Small intestine (tissue), 7 donors: ENCODE measurements around the gene CD2AP. TPM values are rescaled to one million over a fixed set of nuclear protein-coding genes. Genes with fewer than 3 reads are reported as not detected.

Experiments
- DNase-seq, 2 donors: peaks; one replicate each; pipeline versions ENCODE4 v3.0.0 to v3.0.0-alpha.2; 2013
- FAIRE-seq: peaks from 2 replicates; lab custom pipeline; 2012; peaks lifted over from hg19 to GRCh38; lab: Jason Lieb, UNC
- H3K27ac ChIP-seq, 3 donors: one replicate each; pipeline ENCODE4 v1.5.1; 2013; ENCODE audit warnings: low read length in 2 of 3, mild to moderate bottlenecking in 2 of 3, control low read depth in 1 of 3, inconsistent platforms in 1 of 3, low read depth in 1 of 3, moderate library complexity in 1 of 3
- H3K27me3 ChIP-seq, 3 donors: one replicate each; pipeline ENCODE4 v1.6.1; 2013; ENCODE audit warnings: low read length in 3 of 3, inconsistent platforms in 1 of 3; ENCODE audit not compliant: control insufficient read depth in 3 of 3, insufficient read depth in 3 of 3
- H3K36me3 ChIP-seq, 3 donors: one replicate each; pipeline ENCODE4 v1.6.1; 2013; ENCODE audit warnings: low read length in 3 of 3, inconsistent platforms in 1 of 3, low read depth in 1 of 3, mild to moderate bottlenecking in 1 of 3, moderate library complexity in 1 of 3; ENCODE audit not compliant: control insufficient read depth in 3 of 3, insufficient read depth in 2 of 3
- H3K4me1 ChIP-seq, 3 donors: one replicate each; pipeline ENCODE4 v1.6.1; 2013; ENCODE audit warnings: low read length in 2 of 3, inconsistent platforms in 1 of 3, low read depth in 1 of 3, mild to moderate bottlenecking in 1 of 3, moderate library complexity in 1 of 3; ENCODE audit not compliant: control insufficient read depth in 3 of 3, insufficient read depth in 2 of 3
- H3K4me3 ChIP-seq, 3 donors: one replicate each; pipeline ENCODE4 v1.5.1; 2013; ENCODE audit warnings: low read length in 3 of 3, control low read depth in 1 of 3, inconsistent platforms in 1 of 3, low read depth in 1 of 3, mild to moderate bottlenecking in 1 of 3, moderate library complexity in 1 of 3
- H3K9me3 ChIP-seq, 2 donors: one replicate each; pipeline ENCODE4 v1.6.1; 2013; ENCODE audit warnings: low read depth in 1 of 2, low read length in 1 of 2; ENCODE audit not compliant: control insufficient read depth in 2 of 2, insufficient read depth in 1 of 2
- WGBS, 3 donors: extraction: QIAGEN DNeasy Blood & Tissue Kit; methylation state at CpG; one replicate each; pipeline ENCODE4 v1.1.7; 2013; 5-methylcytosine and 5-hydroxymethylcytosine counted together
- polyA plus RNA-seq, 4 donors: library from polyadenylated mRNA; stranded (reverse) in 3 of 4; unstranded in 1 of 4; fragments of 200-250 nt in 3 of 4; fragments of 120-200 nt in 1 of 4; gene quantifications; one replicate each; pipeline versions ENCODE4 v1.2.1 to v1.2.3, GENCODE V29; 2013
- donor health status: healthy with polysubstance abuse.
- donor health status: control.
- donor health status: control.
- donor health status: Bipolar disorder and iron deficiency.
- donor health status: healthy.

Gene CD2AP
- polyA plus RNA-seq, 4 donors: 24.4 to 68.7 (median 63.0) TPM

GRCh38 chr6:47628448-47629272 lies 151.1 kb downstream of the CD2AP start:
- Histone ChIP-seq H3K9me3 (no peaks in the 10 kb centered on the region), H3K4me3 (no peak overlapping the region), H3K36me3 (peaks cover 0 to 4% (median 1%) of the 10 kb centered on the region in 3 donors), H3K27me3 (no peaks in the 10 kb centered on the region), H3K27ac (no peak overlapping the region), H3K4me1 (peaks cover 0 to 13% (median 1%) of the 10 kb centered on the region in 3 donors)
- 90 to 95% (median 90%) methylated on average over 7 of the region's 7 CpGs for WGBS, 3 donors
- no peak for FAIRE-seq
- no peak for DNase-seq

- DNase-seq: no peak
- peaks cover 0 to 24% (median 2%) of the 10 kb centered on the region in 3 donors for H3K4me1 ChIP-seq
- H3K4me3 ChIP-seq: no peak overlapping the region
- peaks cover 0 to 4% (median 1%) of the 10 kb centered on the region in 3 donors for H3K36me3 ChIP-seq
- WGBS, 3 donors: 84 to 94% (median 89%) methylated on average over 4 of the region's 4 CpGs
- no peak for FAIRE-seq
- no peak overlapping the region for H3K27ac ChIP-seq
- no peaks in the 10 kb centered on the region for H3K9me3 ChIP-seq
- no peaks in the 10 kb centered on the region for H3K27me3 ChIP-seq
Observed at GRCh38 chr6:47629954-47630353, 152.4 kb downstream of the CD2AP start.

- FAIRE-seq (no peak), DNase-seq (peak in 1 of 2 donors; percentile 30)
- Histone ChIP-seq H3K9me3 (no peaks in the 10 kb centered on the region), H3K27ac (no peak overlapping the region), H3K27me3 (no peaks in the 10 kb centered on the region), H3K36me3 (peaks cover 0 to 4% (median 1%) of the 10 kb centered on the region in 3 donors), H3K4me1 (peaks cover 0 to 27% (median 2%) of the 10 kb centered on the region in 3 donors), H3K4me3 (no peak overlapping the region)
- 5 to 61% (median 27%) methylated on average over 3 of the region's 3 CpGs for WGBS, 3 donors
Observed at GRCh38 chr6:47630587-47630986, 153.0 kb downstream of the CD2AP start.

DNA sequence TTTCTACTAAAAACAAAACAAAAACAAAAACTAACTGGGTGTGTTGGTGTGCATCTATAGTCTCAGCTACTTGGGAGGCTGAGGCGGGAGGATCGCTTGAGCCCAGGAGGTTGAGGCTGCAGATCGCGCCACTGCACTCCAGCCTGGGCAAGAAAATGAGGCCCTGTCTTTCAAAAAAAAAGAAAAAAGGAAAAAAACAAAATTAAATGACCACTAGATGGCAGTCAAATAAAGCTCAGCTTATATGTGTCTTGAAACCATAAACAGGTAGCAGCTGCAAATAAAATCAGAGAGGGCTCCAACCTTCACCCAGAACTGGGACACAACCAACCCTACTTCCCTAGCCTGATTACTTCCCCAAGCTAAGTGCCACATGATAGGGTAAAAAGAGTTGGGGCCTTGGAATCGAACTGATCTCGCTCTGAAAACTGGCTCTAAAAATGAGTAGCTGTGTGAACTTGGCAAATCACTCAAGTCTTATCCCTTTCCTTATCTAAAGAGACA lies 153.7 kb downstream of the CD2AP start:
- Histone ChIP-seq H3K4me3 (no peak overlapping the region), H3K9me3 (no peaks in the 10 kb centered on the region), H3K36me3 (peaks cover 0 to 4% (median 1%) of the 10 kb centered on the region in 3 donors), H3K27me3 (no peaks in the 10 kb centered on the region), H3K4me1 (peaks cover 0 to 27% (median 2%) of the 10 kb centered on the region in 3 donors), H3K27ac (peak overlapping the region in 1 of 3 donors; percentile 3)
- FAIRE-seq (no peak), DNase-seq (peak; percentile 52 to 76)
- 41 to 53% (median 48%) methylated on average over 6 of the region's 6 CpGs for WGBS, 3 donors

DNA sequence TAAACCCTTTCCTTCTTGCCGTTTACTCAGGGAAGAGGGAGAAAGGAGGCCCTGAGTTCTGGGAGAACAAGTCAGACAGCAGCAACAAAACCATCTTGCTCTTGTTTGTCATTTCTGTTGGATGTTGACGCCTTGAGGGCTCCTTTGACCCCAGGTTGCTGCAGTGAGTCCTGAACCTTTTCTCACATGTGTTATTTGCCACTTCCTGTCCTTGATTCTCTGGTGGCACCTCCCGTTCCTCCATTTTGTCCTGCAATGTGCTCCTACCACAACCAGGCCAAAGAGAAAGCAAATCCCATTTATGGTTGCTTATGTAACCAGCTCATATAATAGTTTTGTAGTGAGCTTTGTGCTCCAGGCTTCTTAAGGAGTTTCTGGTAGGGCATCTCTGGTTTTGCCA lies 154.2 kb downstream of the CD2AP start:
- Histone ChIP-seq H3K4me3 (no peak overlapping the region), H3K27ac (peak overlapping the region in 1 of 3 donors; percentile 3), H3K9me3 (no peaks in the 10 kb centered on the region), H3K4me1 (peaks cover 0 to 27% (median 2%) of the 10 kb centered on the region in 3 donors), H3K36me3 (peaks cover 0 to 4% (median 1%) of the 10 kb centered on the region in 3 donors), H3K27me3 (no peaks in the 10 kb centered on the region)
- FAIRE-seq (no peak), DNase-seq (peak; percentile 50 to 66)
- 21 to 37% (median 25%) methylated on average over 3 of the region's 3 CpGs for WGBS, 3 donors

GRCh38 chr6:47633141-47633540 lies 155.6 kb downstream of the CD2AP start:
- no peak for FAIRE-seq
- WGBS, 3 donors: 77 to 83% (median 82%) methylated on average over 3 of the region's 3 CpGs
- Histone ChIP-seq H3K27ac (no peak overlapping the region), H3K4me1 (peaks cover 0 to 27% (median 2%) of the 10 kb centered on the region in 3 donors), H3K36me3 (peaks cover 0 to 4% (median 0%) of the 10 kb centered on the region in 3 donors), H3K9me3 (no peaks in the 10 kb centered on the region), H3K4me3 (no peak overlapping the region), H3K27me3 (no peaks in the 10 kb centered on the region)
- DNase-seq: no peak

GRCh38 chr6:47634210-47635047 lies 156.8 kb downstream of the CD2AP start:
- Histone ChIP-seq H3K27ac (peak overlapping the region in 1 of 3 donors; percentile 46), H3K27me3 (no peaks in the 10 kb centered on the region)

DNA sequence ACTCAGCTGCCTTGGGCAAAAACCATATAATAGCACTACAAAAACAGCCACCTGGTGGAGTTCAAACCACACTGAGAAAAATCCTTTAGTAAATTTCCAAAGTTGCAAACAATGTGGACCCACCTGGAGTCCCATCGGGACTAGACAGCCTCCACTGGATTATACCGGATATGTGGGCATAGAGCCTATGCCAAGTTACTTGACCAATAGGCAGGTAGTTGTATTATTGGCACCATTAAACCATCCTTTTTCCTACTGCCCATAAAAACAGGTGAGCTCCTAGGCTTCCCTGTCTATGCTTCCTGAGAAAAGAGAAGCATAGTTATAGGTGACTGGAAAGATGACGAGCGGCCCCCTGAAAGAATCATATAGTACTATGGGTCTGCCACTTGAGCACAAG lies 169.1 kb downstream of the CD2AP start:
- peak overlapping the region in 1 of 3 donors; percentile 62 for H3K27ac ChIP-seq
- WGBS, 3 donors: 70 to 73% (median 72%) methylated on average over 4 of the region's 4 CpGs

More at GRCh38 chr6:47634210-47635047, 156.8 kb downstream of the CD2AP start:
- no peak overlapping the region for H3K4me3 ChIP-seq
- DNase-seq (no peak), FAIRE-seq (no peak)
- no peaks in the 10 kb centered on the region for H3K9me3 ChIP-seq
- H3K4me1 ChIP-seq: peaks cover 0 to 27% (median 2%) of the 10 kb centered on the region in 3 donors
- H3K36me3 ChIP-seq: no peaks in the 10 kb centered on the region
- WGBS, 3 donors: 52 to 63% (median 55%) methylated on average over 5 of the region's 5 CpGs

More for the DNA sequence above, 169.1 kb downstream of the CD2AP start:
- FAIRE-seq (no peak), DNase-seq (no peak)
- Histone ChIP-seq H3K4me3 (no peak overlapping the region), H3K27me3 (no peaks in the 10 kb centered on the region), H3K36me3 (no peaks in the 10 kb centered on the region), H3K4me1 (peaks cover 0 to 25% (median 0%) of the 10 kb centered on the region in 3 donors), H3K9me3 (peaks cover 0 to 2% of the 10 kb centered on the region in 2 donors)
